ENCODE measurements around the gene CTRB1.

CTRB1 gene

DNA sequence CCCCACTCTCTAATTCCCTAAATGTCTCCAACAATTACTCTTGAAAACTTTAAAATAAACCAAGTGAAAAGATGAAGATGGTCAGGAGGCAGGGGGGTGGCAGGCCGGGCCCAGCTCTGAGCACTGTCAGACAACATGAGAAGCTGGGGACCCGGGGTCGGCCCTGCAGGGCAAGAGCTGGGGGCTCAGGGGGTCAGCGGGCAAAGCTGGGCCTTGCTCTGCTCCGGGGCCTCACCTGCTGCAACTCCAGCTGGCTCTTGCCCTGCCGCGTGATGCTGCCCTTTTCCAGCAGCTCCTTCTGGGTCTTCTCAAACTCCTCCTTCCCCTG is 14.8 kb downstream of the CTRB1 start:
- H3K9me3 ChIP-seq (ENCODE audit: low read length): no peaks in the 10 kb centered on the region
- no peaks in the 10 kb centered on the region for H3K36me3 ChIP-seq (ENCODE audit: insufficient read depth, low read length)
- H3K79me2 ChIP-seq (ENCODE audit: insufficient read depth, low read length): no peaks in the 10 kb centered on the region
- no peaks in the 10 kb centered on the region for H3K4me1 ChIP-seq (ENCODE audit: insufficient read depth, low read length, severe bottlenecking)
- no peaks in the 10 kb centered on the region for H4K20me1 ChIP-seq (ENCODE audit: insufficient read depth, low read length)
- no peak overlapping the region for H2AFZ ChIP-seq (ENCODE audit: low read length)
- no peaks in the 10 kb centered on the region for H3K9me2 ChIP-seq (ENCODE audit: low read depth, low read length)
- no peak overlapping the region for H3K4me3 ChIP-seq (ENCODE audit: low read depth, low read length, poor library complexity, severe bottlenecking)
- no peak for TF ChIP-seq EZH2 (IDR thresholded peaks at IDR 0.05; ENCODE audit: borderline replicate concordance, low read length)
- no peak overlapping the region for H3K27ac ChIP-seq (ENCODE audit: low read depth, low read length, poor library complexity, severe bottlenecking)
- H3K9ac ChIP-seq (ENCODE audit: low read length): no peak overlapping the region
- no peaks in the 10 kb centered on the region for H3F3A ChIP-seq (ENCODE audit: insufficient read depth, low read length)
- H3K4me2 ChIP-seq (ENCODE audit: low read length): no peak overlapping the region
- H3K27me3 ChIP-seq (ENCODE audit: insufficient read depth, low read length): no peaks in the 10 kb centered on the region

DNA sequence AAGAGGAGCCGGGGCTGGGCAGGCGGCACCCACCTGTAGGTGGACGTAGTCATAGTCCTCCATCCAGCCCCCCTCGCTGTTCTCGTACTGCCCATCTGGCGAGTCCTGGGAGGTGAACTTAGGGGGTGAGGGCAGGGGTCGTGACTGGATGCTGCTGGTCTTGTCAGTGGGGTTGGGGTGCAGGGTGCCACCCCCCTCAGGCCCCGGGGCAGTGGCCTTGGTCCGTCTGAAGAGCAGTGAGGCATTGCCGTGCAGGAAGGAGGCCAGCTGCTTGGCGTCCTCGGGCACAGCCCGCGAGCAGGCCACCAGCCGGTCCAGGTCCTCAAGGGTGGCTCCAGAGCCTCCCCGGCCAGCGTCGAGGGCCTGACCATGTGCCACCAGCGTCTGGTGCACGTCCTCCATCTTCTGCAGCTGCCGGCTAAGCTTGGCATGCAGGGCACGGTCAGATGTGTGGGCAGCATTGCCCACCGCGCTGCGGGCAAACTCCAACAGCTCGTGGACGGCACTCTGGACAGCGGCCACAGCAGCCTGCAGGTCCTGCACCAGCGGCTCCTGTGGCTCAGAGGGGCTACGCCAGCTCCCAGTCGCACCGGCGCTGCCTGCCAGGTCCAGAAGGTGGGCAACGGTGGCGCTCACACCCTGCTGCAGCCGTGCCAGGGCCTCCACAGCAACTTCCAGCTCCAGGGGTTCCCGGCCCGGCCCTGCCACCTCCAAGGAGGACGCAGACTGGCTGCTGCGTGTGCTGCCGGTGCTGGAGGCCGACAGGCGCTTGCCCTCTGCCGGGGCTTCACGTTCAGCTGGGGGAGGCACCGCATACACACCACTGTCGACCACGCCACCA is 16.3 kb downstream of the CTRB1 start:
- no peaks in the 10 kb centered on the region for H3F3A ChIP-seq (ENCODE audit: insufficient read depth, low read length)
- H3K9me2 ChIP-seq (ENCODE audit: low read depth, low read length): no peaks in the 10 kb centered on the region
- H3K27me3 ChIP-seq (ENCODE audit: insufficient read depth, low read length): 0 out of 2 replicates have a peak, but pooled peaks cover 7% of the 10 kb centered on the region
- H3K4me2 ChIP-seq (ENCODE audit: low read length): no peak overlapping the region
- no peaks in the 10 kb centered on the region for H3K79me2 ChIP-seq (ENCODE audit: insufficient read depth, low read length)
- no peak overlapping the region for H3K9ac ChIP-seq (ENCODE audit: low read length)
- TF ChIP-seq, protein P1, sequence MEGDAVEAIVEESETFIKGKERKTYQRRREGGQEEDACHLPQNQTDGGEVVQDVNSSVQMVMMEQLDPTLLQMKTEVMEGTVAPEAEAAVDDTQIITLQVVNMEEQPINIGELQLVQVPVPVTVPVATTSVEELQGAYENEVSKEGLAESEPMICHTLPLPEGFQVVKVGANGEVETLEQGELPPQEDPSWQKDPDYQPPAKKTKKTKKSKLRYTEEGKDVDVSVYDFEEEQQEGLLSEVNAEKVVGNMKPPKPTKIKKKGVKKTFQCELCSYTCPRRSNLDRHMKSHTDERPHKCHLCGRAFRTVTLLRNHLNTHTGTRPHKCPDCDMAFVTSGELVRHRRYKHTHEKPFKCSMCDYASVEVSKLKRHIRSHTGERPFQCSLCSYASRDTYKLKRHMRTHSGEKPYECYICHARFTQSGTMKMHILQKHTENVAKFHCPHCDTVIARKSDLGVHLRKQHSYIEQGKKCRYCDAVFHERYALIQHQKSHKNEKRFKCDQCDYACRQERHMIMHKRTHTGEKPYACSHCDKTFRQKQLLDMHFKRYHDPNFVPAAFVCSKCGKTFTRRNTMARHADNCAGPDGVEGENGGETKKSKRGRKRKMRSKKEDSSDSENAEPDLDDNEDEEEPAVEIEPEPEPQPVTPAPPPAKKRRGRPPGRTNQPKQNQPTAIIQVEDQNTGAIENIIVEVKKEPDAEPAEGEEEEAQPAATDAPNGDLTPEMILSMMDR (IDR thresholded peaks at IDR 0.05; ENCODE audit: low read length): no peak
- no peak for TF ChIP-seq EZH2 (IDR thresholded peaks at IDR 0.05; ENCODE audit: borderline replicate concordance, low read length)
- H3K4me1 ChIP-seq (ENCODE audit: insufficient read depth, low read length, severe bottlenecking): no peaks in the 10 kb centered on the region
- no peak overlapping the region for H3K27ac ChIP-seq (ENCODE audit: low read depth, low read length, poor library complexity, severe bottlenecking)
- H4K20me1 ChIP-seq (ENCODE audit: insufficient read depth, low read length): no peaks in the 10 kb centered on the region
- no peaks in the 10 kb centered on the region for H3K36me3 ChIP-seq (ENCODE audit: insufficient read depth, low read length)
- no peak overlapping the region for H2AFZ ChIP-seq (ENCODE audit: low read length)
- H3K4me3 ChIP-seq (ENCODE audit: low read depth, low read length, poor library complexity, severe bottlenecking): no peak overlapping the region
- H3K9me3 ChIP-seq (ENCODE audit: low read length): no peaks in the 10 kb centered on the region

DNA sequence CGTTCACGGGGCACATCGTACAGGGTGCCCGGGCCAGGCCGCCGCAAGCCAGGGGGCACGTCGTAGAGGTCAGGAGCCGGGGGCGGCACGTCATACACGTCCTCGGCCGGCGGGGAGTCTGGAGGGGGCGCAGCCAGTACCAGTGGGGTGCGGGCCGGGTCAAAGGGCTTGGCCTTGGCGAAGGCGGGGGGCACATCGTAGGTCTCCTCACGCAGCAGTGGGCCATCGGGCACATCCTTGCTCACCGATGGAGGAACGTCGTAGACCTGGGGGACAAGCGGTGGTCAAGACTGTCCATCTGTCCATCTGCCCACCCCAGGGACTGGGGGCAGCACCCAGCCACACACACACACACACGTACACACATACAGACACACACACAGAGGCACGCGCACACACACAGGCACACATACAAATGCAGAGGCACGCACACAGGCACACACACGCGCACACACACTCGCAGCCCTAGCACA is 17.0 kb downstream of the CTRB1 start:
- TF ChIP-seq, protein P1 (IDR thresholded peaks at IDR 0.05; ENCODE audit: low read length): no peak
- no peak for TF ChIP-seq EZH2 (IDR thresholded peaks at IDR 0.05; ENCODE audit: borderline replicate concordance, low read length)
- H3K4me3 ChIP-seq (ENCODE audit: low read depth, low read length, poor library complexity, severe bottlenecking): no peak overlapping the region
- no peaks in the 10 kb centered on the region for H3K79me2 ChIP-seq (ENCODE audit: insufficient read depth, low read length)
- H3K36me3 ChIP-seq (ENCODE audit: insufficient read depth, low read length): no peaks in the 10 kb centered on the region
- no peaks in the 10 kb centered on the region for H3K9me2 ChIP-seq (ENCODE audit: low read depth, low read length)
- H3K9me3 ChIP-seq (ENCODE audit: low read length): no peaks in the 10 kb centered on the region
- H3K4me1 ChIP-seq (ENCODE audit: insufficient read depth, low read length, severe bottlenecking): no peaks in the 10 kb centered on the region
- no peak overlapping the region for H3K27ac ChIP-seq (ENCODE audit: low read depth, low read length, poor library complexity, severe bottlenecking)
- no peak overlapping the region for H3K4me2 ChIP-seq (ENCODE audit: low read length)
- no peaks in the 10 kb centered on the region for H3F3A ChIP-seq (ENCODE audit: insufficient read depth, low read length)
- no peak overlapping the region for H3K9ac ChIP-seq (ENCODE audit: low read length)
- H3K27me3 ChIP-seq (ENCODE audit: insufficient read depth, low read length): 0 out of 2 replicates have a peak, but pooled peaks cover 7% of the 10 kb centered on the region
- H4K20me1 ChIP-seq (ENCODE audit: insufficient read depth, low read length): no peaks in the 10 kb centered on the region
- H2AFZ ChIP-seq (ENCODE audit: low read length): no peak overlapping the region
